ENCODE results near the gene GGCX. TPM values are rescaled to one million over a fixed set of nuclear protein-coding genes. Genes with fewer than 3 reads are reported as not detected.
"Not testable (repeated sequence)": the region's sequence is repeated elsewhere in the genome, so short reads cannot be mapped to it uniquely, and the experiment has no call there.

Gene GGCX
- total RNA-seq, 1 donor from 2014 or later, result 25.5 TPM

- intact Hi-C loops (cut with micrococcal nuclease), result no loop called here
- Histone ChIP-seq H3K4me3 (no peak overlapping the region), H3K9me3 (replicated peaks) (no peaks in the 10 kb centered on the region), H3K4me1 (peaks cover 26% of the 10 kb centered on the region), H3K27me3 (ENCODE audit: low read depth) (no peaks in the 10 kb centered on the region), H3K27ac (replicated peaks) (no peak overlapping the region), H3K36me3 (no peaks in the 10 kb centered on the region)
- no peak for DNase-seq
- TF ChIP-seq CTCF (IDR thresholded peaks at IDR 0.05; ENCODE audit: borderline replicate concordance), result no peak
Observed at GRCh38 chr2:85575739-85576138, 14.4 kb upstream of the GGCX start.

GRCh38 chr2:85566265-85566664 lies 5.0 kb upstream of the GGCX start:
- Histone ChIP-seq H3K9me3 (replicated peaks) (no peaks in the 10 kb centered on the region), H3K27me3 (ENCODE audit: low read depth) (no peaks in the 10 kb centered on the region), H3K27ac (replicated peaks) (no peak overlapping the region), H3K4me3 (no peak overlapping the region), H3K36me3 (no peaks in the 10 kb centered on the region), H3K4me1 (peaks cover 10% of the 10 kb centered on the region)
- no peak for TF ChIP-seq CTCF (IDR thresholded peaks at IDR 0.05; ENCODE audit: borderline replicate concordance)
- intact Hi-C loops (cut with micrococcal nuclease), result no loop called here
- no peak for DNase-seq

- H3K27me3 ChIP-seq (ENCODE audit: low read depth), result no peaks in the 10 kb centered on the region
- no peaks in the 10 kb centered on the region for H3K9me3 ChIP-seq (replicated peaks)
- DNase-seq, result no peak
- H3K4me3 ChIP-seq, result no peak overlapping the region
- H3K36me3 ChIP-seq, result no peaks in the 10 kb centered on the region
- H3K27ac ChIP-seq (replicated peaks), result no peak overlapping the region
- peaks cover 31% of the 10 kb centered on the region for H3K4me1 ChIP-seq
- TF ChIP-seq CTCF (IDR thresholded peaks at IDR 0.05; ENCODE audit: borderline replicate concordance), result no peak
- intact Hi-C loops (cut with micrococcal nuclease), result no loop called here
Observed at GRCh38 chr2:85564144-85564563, 2.9 kb upstream of the GGCX start.

GRCh38 chr2:85560812-85561279 lies 447 bp downstream of the GGCX start:
- Histone ChIP-seq H3K4me3 (peak overlapping the region; percentile 83), H3K27ac (replicated peaks) (peak overlapping the region; percentile 95), H3K36me3 (peaks cover 29% of the 10 kb centered on the region), H3K4me1 (peaks cover 35% of the 10 kb centered on the region), H3K9me3 (replicated peaks) (no peaks in the 10 kb centered on the region), H3K27me3 (ENCODE audit: low read depth) (no peaks in the 10 kb centered on the region)
- intact Hi-C loops (cut with micrococcal nuclease), result no loop called here
- no peak for TF ChIP-seq CTCF (IDR thresholded peaks at IDR 0.05; ENCODE audit: borderline replicate concordance)
- no peak for DNase-seq

GRCh38 chr2:85560403-85560726 lies 928 bp downstream of the GGCX start:
- H3K4me3 ChIP-seq, result peak overlapping the region; percentile 83
- peaks cover 35% of the 10 kb centered on the region for H3K4me1 ChIP-seq
- DNase-seq; H3K27me3 ChIP-seq (ENCODE audit: low read depth); H3K27ac ChIP-seq (replicated peaks); H3K9me3 ChIP-seq (replicated peaks); intact Hi-C loops (cut with micrococcal nuclease): not testable (repeated sequence)
- H3K36me3 ChIP-seq, result peaks cover 32% of the 10 kb centered on the region

GRCh38 chr2:85558160-85558559 lies 3.1 kb downstream of the GGCX start:
- intact Hi-C loops (cut with micrococcal nuclease), result no loop called here
- no peak for TF ChIP-seq CTCF (IDR thresholded peaks at IDR 0.05; ENCODE audit: borderline replicate concordance)

More at GRCh38 chr2:85558160-85558559, 3.1 kb downstream of the GGCX start:
- Histone ChIP-seq H3K4me1 (peaks cover 35% of the 10 kb centered on the region), H3K9me3 (replicated peaks) (no peaks in the 10 kb centered on the region), H3K27me3 (ENCODE audit: low read depth) (no peaks in the 10 kb centered on the region), H3K27ac (replicated peaks) (no peak overlapping the region), H3K4me3 (no peak overlapping the region), H3K36me3 (peaks cover 55% of the 10 kb centered on the region)
- no peak for DNase-seq

Measured in left ventricle myocardium inferior (tissue), 1 donor.